ENCODE measurements around the gene SSBP2. TPM values are rescaled to one million over a fixed set of nuclear protein-coding genes. Genes with fewer than 3 reads are reported as not detected.

SSBP2 gene
- total RNA-seq, 2 donors from 2014 or later: 11.1 to 28.0 TPM

- Histone ChIP-seq H3K27me3 (no peaks in the 10 kb centered on the region), H3K9ac (ENCODE audit: low read depth in 2 of 2, low read length in 2 of 2) (no peak overlapping the region), H3K4me1 (no peaks in the 10 kb centered on the region), H3K27ac (no peak overlapping the region), H3K36me3 (no peaks in the 10 kb centered on the region), H3K9me3 (no peaks in the 10 kb centered on the region), H3K4me3 (no peak overlapping the region)
- DNase-seq: no peak
- TF ChIP-seq CTCF (IDR thresholded peaks at IDR 0.05): no peak
- intact Hi-C loops (cut with DNase I): no loop called here
Observed at GRCh38 chr5:81517462-81517861, 233.4 kb downstream of the SSBP2 start.

GRCh38 chr5:81516091-81516490 is 234.8 kb downstream of the SSBP2 start:
- Histone ChIP-seq H3K27ac (no peak overlapping the region), H3K4me1 (no peaks in the 10 kb centered on the region), H3K27me3 (no peaks in the 10 kb centered on the region), H3K9me3 (no peaks in the 10 kb centered on the region), H3K4me3 (no peak overlapping the region), H3K36me3 (no peaks in the 10 kb centered on the region), H3K9ac (ENCODE audit: low read depth in 2 of 2, low read length in 2 of 2) (no peak overlapping the region)
- TF ChIP-seq CTCF (IDR thresholded peaks at IDR 0.05): no peak
- DNase-seq: no peak
- intact Hi-C loops (cut with DNase I): no loop called here

GRCh38 chr5:81513982-81514381 is 236.9 kb downstream of the SSBP2 start:
- intact Hi-C loops (cut with DNase I): loop anchor here (5.0 kb wide), 1 partner anchor 713 kb away; no protein-coding TSS in a partner anchor
- no peaks in the 10 kb centered on the region for H3K9me3 ChIP-seq
- H3K9ac ChIP-seq (ENCODE audit: low read depth in 2 of 2, low read length in 2 of 2): no peak overlapping the region
- no peaks in the 10 kb centered on the region for H3K36me3 ChIP-seq
- H3K4me1 ChIP-seq: no peaks in the 10 kb centered on the region
- no peak overlapping the region for H3K27ac ChIP-seq
- no peak for TF ChIP-seq CTCF (IDR thresholded peaks at IDR 0.05)
- no peak overlapping the region for H3K4me3 ChIP-seq
- no peaks in the 10 kb centered on the region for H3K27me3 ChIP-seq
- DNase-seq: no peak

GRCh38 chr5:81513473-81513872 is 237.4 kb downstream of the SSBP2 start:
- Histone ChIP-seq H3K27ac (no peak overlapping the region), H3K4me3 (no peak overlapping the region), H3K9me3 (no peaks in the 10 kb centered on the region), H3K4me1 (no peaks in the 10 kb centered on the region), H3K9ac (ENCODE audit: low read depth in 2 of 2, low read length in 2 of 2) (no peak overlapping the region), H3K36me3 (no peaks in the 10 kb centered on the region), H3K27me3 (no peaks in the 10 kb centered on the region)
- no peak for DNase-seq
- no peak for TF ChIP-seq CTCF (IDR thresholded peaks at IDR 0.05)
- intact Hi-C loops (cut with DNase I): loop anchor here (5.0 kb wide), 1 partner anchor 714 kb away; no protein-coding TSS in a partner anchor

- H3K27ac ChIP-seq: no peak overlapping the region
- no peaks in the 10 kb centered on the region for H3K4me1 ChIP-seq
- H3K4me3 ChIP-seq: no peak overlapping the region
- no peaks in the 10 kb centered on the region for H3K36me3 ChIP-seq
- no peaks in the 10 kb centered on the region for H3K27me3 ChIP-seq
- DNase-seq: peak; percentile 48
- intact Hi-C loops (cut with DNase I): loop anchor here (5.0 to 10.0 kb wide), 3 partner anchors 245 to 665 kb away; partner anchors contain the start of genes ATG10 and SSBP2
- H3K9ac ChIP-seq (ENCODE audit: low read depth in 2 of 2, low read length in 2 of 2): no peak overlapping the region
- no peaks in the 10 kb centered on the region for H3K9me3 ChIP-seq
- peak; percentile 64 for TF ChIP-seq CTCF (IDR thresholded peaks at IDR 0.05)
Observed at GRCh38 chr5:81506900-81507588, 243.9 kb downstream of the SSBP2 start.

Measured in colonic mucosa (tissue), 4 donors.